Stimulated activated naive CD8-positive, alpha-beta T cell treated with anti-CD3 and anti-CD28 coated beads, Interleukin-15, amount 100 ng/mL, for 72 hours (primary cell): Measurements from ENCODE around the gene ANKS1B.

ENCODE experiments used
- ATAC-seq: fragments of 150-1000 bp; cut with Tn5 transposase; 2 replicates; pipeline ENCODE4 v1.10.0; 2021; ENCODE audit warnings: mild to moderate bottlenecking, moderate library complexity
- DNase-seq, 2 donors: peaks; one replicate each; pipeline ENCODE4 v3.0.0; 2021 to 2022
- H3K27ac Mint-ChIP-seq, 2 donors: one replicate each; pipeline ENCODE4 v1.8.0; 2022; ENCODE audit warnings: mild to moderate bottlenecking in 2 of 2, mixed read lengths in 2 of 2, moderate library complexity in 2 of 2
- H3K27me3 Mint-ChIP-seq: one replicate; pipeline ENCODE4 v1.8.0; 2022; ENCODE audit warnings: mixed read lengths
- H3K4me1 Mint-ChIP-seq: one replicate; pipeline ENCODE4 v1.8.0; 2022; ENCODE audit warnings: mild to moderate bottlenecking, mixed read lengths
- H3K4me3 Mint-ChIP-seq, 2 donors: one replicate each; pipeline ENCODE4 v1.8.0; 2022; ENCODE audit warnings: mild to moderate bottlenecking in 2 of 2, mixed read lengths in 2 of 2, moderate library complexity in 1 of 2
- H3K9me3 Mint-ChIP-seq, 2 donors: one replicate each; pipeline ENCODE4 v1.8.0; 2022; ENCODE audit warnings: mixed read lengths in 2 of 2

ANKS1B gene

DNA sequence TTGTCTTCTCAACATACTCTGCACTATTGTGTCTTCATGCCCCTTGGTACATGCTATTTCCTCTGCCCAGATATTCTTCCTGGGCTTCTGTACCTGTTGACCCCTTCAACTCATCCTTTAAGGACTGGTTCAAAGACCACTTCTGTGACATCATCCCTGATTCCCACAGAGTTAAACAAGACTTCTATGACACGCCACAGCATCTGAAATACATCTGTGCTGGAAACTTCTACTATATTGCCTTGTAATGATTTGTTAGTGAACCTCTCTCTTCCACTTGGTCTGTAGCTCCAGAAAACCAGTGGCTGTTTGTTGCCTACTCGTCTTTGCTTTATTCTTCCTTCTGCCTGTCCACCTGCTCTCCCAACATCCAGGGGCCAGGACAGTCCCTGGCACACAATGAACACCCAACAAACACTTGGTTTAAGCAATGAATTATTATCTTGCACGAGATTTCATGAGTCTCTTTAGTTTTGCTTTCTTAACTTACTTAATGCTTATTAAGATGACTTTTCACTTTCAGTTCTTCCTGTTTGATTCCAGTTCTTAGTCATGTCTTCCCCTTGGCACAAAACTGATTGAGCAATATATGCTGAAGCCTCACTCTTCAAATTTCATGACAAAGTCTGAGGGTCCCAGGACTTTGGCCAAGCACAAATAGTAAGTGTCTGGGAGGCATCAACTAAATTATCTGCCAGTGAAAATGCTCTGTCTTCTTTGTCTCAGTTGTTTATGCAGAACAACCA is 853.8 kb downstream of the ANKS1B start:
- DNase-seq (no peak), ATAC-seq (no peak)
- no peaks in the 10 kb centered on the region for H3K4me1 Mint-ChIP-seq
- H3K27ac Mint-ChIP-seq, result no peak overlapping the region
- H3K9me3 Mint-ChIP-seq, result peaks cover 8% of the 10 kb centered on the region in 2 donors
- H3K4me3 Mint-ChIP-seq, result no peak overlapping the region
- H3K27me3 Mint-ChIP-seq, result no peaks in the 10 kb centered on the region

DNA sequence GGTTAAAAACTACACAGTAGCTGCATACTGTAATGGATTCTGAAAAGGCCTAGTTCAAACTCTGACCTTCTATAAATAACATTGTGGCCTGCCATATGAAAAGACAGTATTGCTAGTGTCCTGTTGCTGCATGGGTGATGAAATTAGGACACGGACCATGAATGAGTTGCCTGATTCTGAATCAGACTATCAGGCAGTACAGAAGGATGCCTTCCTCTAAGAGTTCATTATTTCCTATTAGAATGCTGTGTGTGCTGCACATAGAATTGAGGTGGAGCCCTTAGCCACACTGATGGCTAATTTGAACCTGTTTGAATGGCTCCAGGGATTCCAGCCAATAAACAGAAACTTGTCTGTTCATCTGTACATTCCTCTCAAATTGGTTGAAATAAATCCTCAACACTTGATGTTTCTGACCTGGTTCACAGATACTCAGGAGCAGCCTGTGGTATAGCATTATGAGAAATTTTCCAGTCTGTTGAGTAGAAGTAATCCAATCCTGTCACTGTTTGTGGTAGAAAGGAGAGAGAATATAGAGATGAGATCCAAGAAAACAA is 856.4 kb downstream of the ANKS1B start:
- H3K9me3 Mint-ChIP-seq, result peaks cover 0 to 8% of the 10 kb centered on the region in 2 donors
- no peak overlapping the region for H3K27ac Mint-ChIP-seq
- ATAC-seq (no peak), DNase-seq (no peak)
- no peaks in the 10 kb centered on the region for H3K27me3 Mint-ChIP-seq
- H3K4me3 Mint-ChIP-seq, result no peak overlapping the region
- no peaks in the 10 kb centered on the region for H3K4me1 Mint-ChIP-seq

DNA sequence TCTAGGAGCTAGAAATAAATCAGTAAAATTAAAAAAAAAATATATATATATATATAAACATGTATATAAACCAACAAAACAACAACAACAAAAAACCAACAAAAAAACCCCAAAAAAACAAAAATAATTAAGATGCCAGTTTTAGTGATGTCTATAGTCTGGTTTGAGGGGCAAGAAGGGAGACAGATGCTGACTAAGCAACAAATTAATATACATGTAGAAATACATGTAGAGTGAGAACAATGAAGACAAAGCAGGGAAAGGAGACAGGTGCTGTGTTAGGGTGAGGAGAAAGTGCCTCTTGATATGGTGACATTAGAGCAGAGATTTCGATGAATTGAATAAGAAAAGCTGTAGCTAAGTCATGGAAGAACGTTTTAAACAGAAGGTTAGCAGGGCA is 861.8 kb downstream of the ANKS1B start:
- no peaks in the 10 kb centered on the region for H3K27me3 Mint-ChIP-seq
- H3K9me3 Mint-ChIP-seq, result peaks cover 0 to 8% of the 10 kb centered on the region in 2 donors
- DNase-seq (no peak), ATAC-seq (no peak)
- H3K4me1 Mint-ChIP-seq, result no peaks in the 10 kb centered on the region
- H3K27ac Mint-ChIP-seq, result no peak overlapping the region
- no peak overlapping the region for H3K4me3 Mint-ChIP-seq

DNA sequence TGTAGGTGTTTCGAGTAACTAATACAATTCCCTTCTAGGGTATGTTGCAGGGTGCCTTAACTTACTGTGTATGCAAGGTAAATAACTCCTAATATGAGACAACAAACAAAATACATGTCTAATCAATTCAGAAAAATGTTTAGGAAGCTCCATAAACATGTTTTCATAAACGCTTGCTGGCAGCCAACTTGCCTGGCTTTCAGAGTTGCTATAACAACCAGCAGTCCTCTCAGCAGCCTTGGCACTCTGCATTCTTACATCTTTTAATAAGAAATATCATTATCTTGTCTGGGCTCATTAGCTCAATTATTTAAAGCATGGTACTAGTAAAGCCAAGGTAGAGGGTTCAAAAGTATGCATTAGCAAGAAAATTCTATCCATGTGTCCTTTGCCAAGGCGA is 862.2 kb downstream of the ANKS1B start:
- no peaks in the 10 kb centered on the region for H3K4me1 Mint-ChIP-seq
- H3K27me3 Mint-ChIP-seq, result no peaks in the 10 kb centered on the region
- no peak overlapping the region for H3K27ac Mint-ChIP-seq
- DNase-seq, result no peak
- ATAC-seq, result no peak
- H3K9me3 Mint-ChIP-seq, result peaks cover 0 to 8% of the 10 kb centered on the region in 2 donors
- no peak overlapping the region for H3K4me3 Mint-ChIP-seq

DNA sequence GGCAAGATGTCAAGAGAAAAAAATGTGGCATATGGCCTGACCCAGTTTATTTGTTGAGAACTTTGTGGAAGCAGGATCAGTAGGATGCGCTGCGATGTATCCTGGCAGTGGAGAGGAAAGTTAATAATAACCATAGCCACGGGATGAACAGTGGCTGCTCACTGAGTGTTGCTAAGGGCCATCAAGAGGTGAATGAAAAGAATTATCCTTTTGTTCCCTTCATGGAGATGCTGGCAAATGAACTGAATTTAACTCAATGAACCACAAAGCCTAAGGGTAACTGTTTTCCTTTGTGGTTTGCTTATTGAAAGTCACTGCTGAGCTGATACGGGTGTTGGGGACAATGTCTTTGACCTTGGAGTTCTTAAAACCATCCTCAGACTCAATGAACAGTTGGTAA is 863.2 kb downstream of the ANKS1B start:
- DNase-seq (no peak), ATAC-seq (no peak)
- Mint-ChIP-seq H3K27me3 (no peaks in the 10 kb centered on the region), H3K9me3 (peaks cover 0 to 8% of the 10 kb centered on the region in 2 donors), H3K4me3 (no peak overlapping the region), H3K4me1 (no peaks in the 10 kb centered on the region), H3K27ac (no peak overlapping the region)

DNA sequence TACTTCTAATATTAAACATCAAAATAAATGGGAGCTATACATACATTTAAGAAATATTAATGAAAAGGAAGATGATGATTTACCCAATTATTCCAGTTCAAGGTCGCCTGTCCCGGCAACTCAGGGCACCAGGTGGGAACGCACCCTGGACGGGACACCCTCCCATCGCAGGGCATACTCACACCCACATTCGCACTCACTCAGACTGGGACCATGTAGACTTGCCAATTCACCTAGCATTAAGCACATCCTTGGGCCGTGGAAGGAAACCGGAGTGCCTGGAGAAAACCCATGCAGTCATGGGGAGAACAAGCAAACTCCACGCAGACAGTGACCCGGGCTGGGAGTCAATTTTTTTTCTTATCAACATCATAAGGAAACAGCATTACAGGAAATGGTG is 864.8 kb downstream of the ANKS1B start:
- Mint-ChIP-seq H3K27me3 (no peaks in the 10 kb centered on the region), H3K27ac (no peak overlapping the region), H3K4me3 (no peak overlapping the region), H3K4me1 (no peaks in the 10 kb centered on the region), H3K9me3 (peaks cover 0 to 8% of the 10 kb centered on the region in 2 donors)
- DNase-seq, result no peak
- no peak for ATAC-seq

DNA sequence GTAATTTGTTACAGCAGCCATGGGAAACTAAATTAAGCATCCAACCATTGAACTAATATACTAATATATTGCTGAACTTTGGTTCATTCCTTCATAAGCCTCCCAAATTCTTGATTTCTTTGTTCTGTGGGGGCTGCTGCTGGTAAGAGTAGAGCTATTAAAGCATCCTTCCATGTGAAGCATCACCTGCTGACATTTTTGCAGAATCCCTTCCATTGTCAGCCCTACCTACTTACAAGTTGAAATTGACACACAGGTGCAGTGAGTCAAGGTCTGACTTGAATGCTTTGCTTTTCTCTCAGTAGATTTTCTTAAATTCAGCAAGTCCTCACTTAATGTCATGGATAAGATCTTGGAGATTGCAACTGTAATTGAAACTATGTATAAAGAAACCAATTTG is 865.3 kb downstream of the ANKS1B start:
- Mint-ChIP-seq H3K4me1 (no peaks in the 10 kb centered on the region), H3K4me3 (no peak overlapping the region), H3K9me3 (peaks cover 0 to 8% of the 10 kb centered on the region in 2 donors), H3K27ac (no peak overlapping the region), H3K27me3 (no peaks in the 10 kb centered on the region)
- ATAC-seq (no peak), DNase-seq (no peak)

DNA sequence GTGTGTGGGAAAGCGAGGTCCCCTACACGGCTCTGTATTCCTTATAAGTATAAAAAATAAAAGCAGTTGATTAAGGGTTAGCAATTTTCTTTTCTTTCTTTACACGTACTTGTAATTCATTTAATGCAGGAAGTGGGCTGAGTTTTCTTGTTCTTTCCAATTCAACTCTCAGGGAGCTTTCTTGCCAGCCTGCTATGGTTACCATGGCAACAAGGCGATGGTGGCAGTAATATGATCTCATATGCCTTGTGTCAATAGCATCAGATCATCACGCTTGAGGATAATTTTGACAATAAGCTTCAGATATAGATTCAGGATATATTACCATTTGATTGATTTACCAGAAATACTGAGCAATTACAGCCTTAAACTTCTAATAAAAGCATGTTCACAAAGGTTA is 873.1 kb downstream of the ANKS1B start:
- H3K4me1 Mint-ChIP-seq, result no peaks in the 10 kb centered on the region
- no peak overlapping the region for H3K27ac Mint-ChIP-seq
- ATAC-seq (no peak), DNase-seq (no peak)
- no peaks in the 10 kb centered on the region for H3K27me3 Mint-ChIP-seq
- no peak overlapping the region for H3K4me3 Mint-ChIP-seq
- H3K9me3 Mint-ChIP-seq, result no peaks in the 10 kb centered on the region

DNA sequence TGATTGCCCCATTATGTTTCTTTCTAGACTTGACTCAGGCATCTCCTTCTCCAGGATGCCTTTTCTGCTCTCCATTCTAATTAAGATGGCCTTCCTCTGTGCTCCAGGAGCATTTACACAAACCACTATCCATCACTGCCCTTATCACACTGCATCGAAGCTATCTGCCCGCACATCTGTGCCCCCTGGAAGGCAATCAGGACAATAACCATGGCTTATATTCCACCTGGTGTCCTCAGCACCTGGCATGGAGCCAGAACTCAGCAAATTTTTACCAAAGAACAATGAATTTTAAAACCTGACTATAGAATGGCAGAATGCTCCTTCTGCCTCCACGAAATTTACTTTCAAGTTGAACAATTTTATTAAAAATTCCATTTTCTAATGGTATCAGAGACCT is 873.9 kb downstream of the ANKS1B start:
- DNase-seq (no peak), ATAC-seq (no peak)
- H3K27ac Mint-ChIP-seq, result no peak overlapping the region
- no peaks in the 10 kb centered on the region for H3K4me1 Mint-ChIP-seq
- H3K4me3 Mint-ChIP-seq, result no peak overlapping the region
- H3K27me3 Mint-ChIP-seq, result no peaks in the 10 kb centered on the region
- H3K9me3 Mint-ChIP-seq, result no peaks in the 10 kb centered on the region

DNA sequence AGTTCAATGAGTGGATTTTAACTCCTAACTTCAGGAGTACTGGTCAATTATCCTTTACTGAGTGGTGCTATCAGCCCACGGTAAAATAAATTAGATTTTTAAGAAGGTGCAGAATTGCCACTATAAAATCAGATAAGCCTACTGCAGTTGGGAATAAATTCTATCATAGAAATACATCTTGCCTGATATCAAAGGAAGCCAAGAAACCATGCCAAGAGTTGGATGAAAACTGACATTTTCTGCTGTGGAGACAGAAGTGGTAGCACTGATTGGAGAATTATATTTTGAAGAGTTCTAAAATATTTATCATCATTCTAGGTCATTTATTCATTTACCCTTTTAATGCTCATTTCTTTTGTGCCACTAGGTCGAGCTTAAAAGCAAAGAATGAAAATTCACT is 874.5 kb downstream of the ANKS1B start:
- H3K4me3 Mint-ChIP-seq, result no peak overlapping the region
- no peak overlapping the region for H3K27ac Mint-ChIP-seq
- no peaks in the 10 kb centered on the region for H3K9me3 Mint-ChIP-seq
- no peaks in the 10 kb centered on the region for H3K27me3 Mint-ChIP-seq
- H3K4me1 Mint-ChIP-seq, result no peaks in the 10 kb centered on the region
- no peak for DNase-seq
- ATAC-seq, result no peak

DNA sequence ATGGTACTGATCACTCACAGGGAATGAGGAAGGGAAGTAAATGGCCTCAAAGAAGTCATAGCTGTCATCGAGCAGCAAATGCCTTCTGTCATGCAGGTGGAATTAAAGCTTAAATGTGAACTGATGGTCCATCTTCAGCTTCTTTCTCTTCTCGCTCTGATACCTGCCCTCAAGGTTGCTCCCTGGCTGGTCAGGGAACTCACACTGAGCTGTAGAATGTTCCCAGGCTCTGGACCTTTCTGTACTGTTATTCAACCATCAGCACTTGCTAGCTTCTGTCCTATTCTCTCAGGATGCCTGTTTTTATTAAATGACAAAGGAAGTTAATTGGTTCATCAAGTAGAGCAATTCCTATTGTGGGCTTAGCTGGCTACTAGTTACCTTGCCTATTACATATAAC is 875.8 kb downstream of the ANKS1B start:
- ATAC-seq, result no peak
- H3K4me3 Mint-ChIP-seq, result no peak overlapping the region
- DNase-seq, result no peak
- H3K27ac Mint-ChIP-seq, result no peak overlapping the region
- H3K27me3 Mint-ChIP-seq, result no peaks in the 10 kb centered on the region
- H3K9me3 Mint-ChIP-seq, result no peaks in the 10 kb centered on the region
- H3K4me1 Mint-ChIP-seq, result no peaks in the 10 kb centered on the region

DNA sequence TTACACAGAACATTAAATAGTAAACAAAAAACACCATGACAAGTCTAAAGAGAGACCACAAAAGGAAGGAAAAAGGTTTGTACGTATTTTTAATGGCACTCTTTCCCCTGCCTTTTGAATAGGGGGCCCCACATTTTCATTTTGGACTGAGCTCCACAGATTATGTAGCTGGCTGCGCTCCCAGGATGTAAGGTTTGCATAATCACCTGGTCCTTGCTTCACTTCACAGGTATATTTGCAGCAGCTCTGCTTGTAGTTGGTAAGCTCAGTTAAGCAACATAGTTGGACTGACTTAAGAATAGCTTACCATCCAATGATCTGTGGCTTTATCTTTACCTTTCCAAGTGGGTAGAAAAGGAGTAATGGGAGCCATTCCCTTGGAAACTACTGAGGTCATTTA is 885.0 kb downstream of the ANKS1B start:
- H3K27me3 Mint-ChIP-seq, result no peaks in the 10 kb centered on the region
- H3K4me1 Mint-ChIP-seq, result no peaks in the 10 kb centered on the region
- ATAC-seq (no peak), DNase-seq (no peak)
- H3K27ac Mint-ChIP-seq, result no peak overlapping the region
- peaks cover 0 to 5% of the 10 kb centered on the region in 2 donors for H3K9me3 Mint-ChIP-seq
- H3K4me3 Mint-ChIP-seq, result no peak overlapping the region

DNA sequence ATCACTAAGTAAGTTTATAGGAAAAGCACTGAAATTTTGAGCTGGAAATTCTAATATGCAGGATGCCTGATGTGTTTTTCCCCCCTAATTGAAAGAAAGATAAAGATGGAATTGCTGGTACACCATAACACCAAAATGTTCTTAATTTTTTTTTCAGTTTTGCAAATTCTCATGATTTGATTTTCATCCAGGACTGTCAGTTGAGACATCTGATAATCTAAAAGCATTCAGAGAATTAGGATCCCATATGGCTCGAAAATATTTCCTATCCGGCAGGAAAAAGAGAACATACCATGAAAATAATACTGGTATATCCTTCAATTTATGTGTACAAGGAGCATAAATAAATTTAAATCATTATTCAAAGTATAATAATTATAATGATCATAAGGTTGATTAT is 887.6 kb downstream of the ANKS1B start:
- ATAC-seq (no peak), DNase-seq (no peak)
- Mint-ChIP-seq H3K4me1 (no peaks in the 10 kb centered on the region), H3K27ac (no peak overlapping the region), H3K9me3 (peaks cover 0 to 9% of the 10 kb centered on the region in 2 donors), H3K27me3 (no peaks in the 10 kb centered on the region), H3K4me3 (no peak overlapping the region)

DNA sequence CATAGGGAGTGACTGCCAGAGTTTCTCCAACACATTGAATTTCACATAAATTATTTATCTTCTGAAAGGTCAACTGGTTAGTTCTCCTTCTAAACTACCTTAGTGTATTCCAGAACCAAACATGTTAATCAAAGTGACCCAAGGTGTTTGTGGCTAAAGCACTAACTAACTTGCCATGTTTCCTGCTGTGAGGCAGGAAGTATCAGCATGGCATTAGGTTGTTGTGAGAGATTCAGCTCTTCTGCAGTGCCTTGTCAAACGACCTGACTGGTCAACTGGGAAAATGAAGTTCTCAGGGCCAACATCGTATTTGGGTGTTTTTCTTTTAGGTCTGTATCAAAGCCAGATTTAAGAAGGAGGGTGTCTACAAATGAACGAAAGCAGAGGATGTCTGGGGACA is 891.6 kb downstream of the ANKS1B start:
- ATAC-seq, result no peak

DNA sequence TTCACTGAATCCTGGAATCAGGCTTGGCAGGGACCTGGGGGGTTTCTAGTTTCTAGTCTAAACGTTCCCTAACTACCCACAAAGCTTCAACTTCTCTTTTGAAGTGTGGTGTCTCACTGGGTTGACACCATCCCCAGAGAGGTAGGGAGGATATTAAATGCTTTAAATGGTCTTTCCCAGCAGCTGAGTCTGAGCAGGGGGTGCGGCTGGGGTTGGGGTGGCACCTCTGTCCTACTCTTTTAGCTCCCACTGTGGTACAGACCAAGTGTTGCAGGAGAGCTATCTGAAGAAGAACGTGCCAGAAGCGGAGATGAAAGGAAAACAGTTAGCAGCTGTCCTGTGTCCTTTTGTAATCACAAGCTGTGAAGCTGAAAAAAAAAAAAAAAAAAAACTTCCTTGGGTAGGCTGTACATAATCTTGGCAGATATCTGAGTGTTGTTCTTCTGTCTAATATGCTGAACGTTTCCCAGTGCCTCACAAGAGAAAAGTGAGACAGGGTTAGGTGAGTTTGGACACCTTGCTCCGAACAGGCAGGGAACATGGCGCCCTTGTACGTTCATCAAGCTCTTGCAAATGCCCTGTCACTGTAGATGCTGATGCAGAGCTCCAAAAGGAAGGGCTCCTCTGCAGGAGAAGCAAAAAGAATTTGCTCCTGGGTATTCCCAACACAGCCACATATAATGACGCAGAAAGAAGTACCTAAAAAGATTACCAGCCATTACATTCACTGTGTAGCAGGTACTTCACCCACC is 892.5 kb downstream of the ANKS1B start:
- no peak overlapping the region for H3K4me3 Mint-ChIP-seq
- no peaks in the 10 kb centered on the region for H3K4me1 Mint-ChIP-seq
- H3K27me3 Mint-ChIP-seq, result no peaks in the 10 kb centered on the region
- ATAC-seq (no peak), DNase-seq (no peak)
- H3K9me3 Mint-ChIP-seq, result peaks cover 7 to 10% of the 10 kb centered on the region in 2 donors
- H3K27ac Mint-ChIP-seq, result no peak overlapping the region

More for the DNA sequence above, 891.6 kb downstream of the ANKS1B start:
- H3K4me1 Mint-ChIP-seq, result no peaks in the 10 kb centered on the region
- peaks cover 7 to 10% of the 10 kb centered on the region in 2 donors for H3K9me3 Mint-ChIP-seq
- no peaks in the 10 kb centered on the region for H3K27me3 Mint-ChIP-seq
- no peak for DNase-seq
- no peak overlapping the region for H3K27ac Mint-ChIP-seq
- H3K4me3 Mint-ChIP-seq, result no peak overlapping the region

DNA sequence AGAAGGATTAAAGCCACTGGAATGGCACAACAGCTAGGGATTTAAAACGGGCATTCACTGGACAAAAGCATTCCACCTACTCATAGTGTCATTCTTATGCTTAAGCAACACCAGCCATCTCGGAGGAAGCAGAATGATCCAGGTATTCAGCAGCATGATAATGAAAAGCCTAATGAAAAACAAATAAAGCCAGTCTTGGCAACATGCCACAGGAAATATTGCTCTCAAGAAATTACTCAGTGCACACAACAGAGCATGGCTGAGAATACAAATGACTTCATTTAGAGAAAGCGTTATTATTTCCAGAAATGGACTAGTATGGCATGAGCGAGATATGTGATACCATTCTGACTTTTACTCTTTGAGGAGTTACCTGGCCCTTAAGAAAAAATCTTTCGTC is 897.5 kb downstream of the ANKS1B start:
- no peak overlapping the region for H3K4me3 Mint-ChIP-seq
- peaks cover 5 to 7% of the 10 kb centered on the region in 2 donors for H3K9me3 Mint-ChIP-seq
- no peaks in the 10 kb centered on the region for H3K4me1 Mint-ChIP-seq
- DNase-seq, result no peak
- ATAC-seq, result no peak
- no peak overlapping the region for H3K27ac Mint-ChIP-seq
- no peaks in the 10 kb centered on the region for H3K27me3 Mint-ChIP-seq
